Medulla oblongata (tissue), 1 donor: ENCODE data around the gene AP4E1.
"Not testable (repeated sequence)": the region's sequence is repeated elsewhere in the genome, so short reads cannot be mapped to it uniquely, and the experiment has no call there.

Experiments
- DNase-seq: peaks from one replicate; pipeline ENCODE4 v3.0.0-alpha.2; 2015; ENCODE audit errors: extremely low spot score

AP4E1 gene

DNA sequence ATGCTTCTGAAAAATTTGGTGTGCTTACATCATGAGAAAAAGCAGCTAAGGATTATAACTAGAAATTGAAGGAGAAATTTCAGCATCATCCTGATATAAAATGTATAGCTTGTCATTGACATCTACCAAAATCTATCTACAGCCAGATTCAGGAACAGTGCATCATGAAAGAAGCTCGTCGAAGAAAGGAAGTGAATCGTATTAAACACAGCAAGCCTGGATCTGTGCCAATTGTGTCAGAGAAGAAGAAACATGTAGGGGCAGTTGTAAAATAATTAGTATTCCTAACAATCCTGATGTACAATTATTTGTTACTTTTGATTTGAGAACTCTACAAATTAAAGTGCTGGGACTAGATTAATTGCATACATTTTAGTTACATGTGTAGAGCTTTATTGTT lies 37.2 kb downstream of the AP4E1 start:
- DNase-seq: peak; percentile 6

DNA sequence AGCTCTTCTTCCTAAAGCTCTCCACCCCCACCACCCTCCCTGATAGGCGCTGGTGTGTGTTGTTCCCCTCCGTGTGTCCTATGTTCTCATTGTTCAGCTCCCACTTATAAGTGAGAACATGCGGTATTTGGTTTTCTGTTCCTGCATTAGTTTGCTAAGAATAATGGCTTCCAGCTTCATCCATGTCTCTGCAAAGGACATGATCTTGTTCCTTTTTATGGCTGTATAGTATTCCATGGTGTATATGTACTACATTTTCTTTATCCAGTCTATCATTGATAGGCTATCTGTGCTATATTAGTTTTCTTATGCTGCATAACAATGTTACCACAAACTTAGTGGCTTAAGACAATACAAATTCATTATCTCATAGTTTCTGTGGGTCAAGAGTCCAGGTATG lies 42.3 kb downstream of the AP4E1 start:
- not testable (repeated sequence) for DNase-seq

DNA sequence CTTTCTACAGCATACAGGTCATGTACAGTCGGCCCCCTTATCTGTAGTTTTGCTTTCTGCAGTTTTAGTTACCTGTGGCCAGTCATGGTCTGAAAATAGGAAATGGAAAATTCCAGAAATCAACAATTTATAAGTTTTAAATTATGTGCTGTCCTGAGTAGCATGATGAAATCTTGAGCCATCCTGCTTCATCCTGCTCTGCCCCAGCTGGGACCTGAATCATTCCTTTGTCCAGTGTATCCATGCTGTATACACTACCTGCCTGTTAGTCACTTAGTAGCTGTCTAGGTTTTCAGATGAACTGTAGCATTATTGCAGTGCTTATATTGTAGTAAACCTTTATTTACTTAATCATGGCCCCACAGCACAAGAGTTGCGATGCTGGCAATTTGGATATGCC lies 44.8 kb downstream of the AP4E1 start:
- DNase-seq: no peak

DNA sequence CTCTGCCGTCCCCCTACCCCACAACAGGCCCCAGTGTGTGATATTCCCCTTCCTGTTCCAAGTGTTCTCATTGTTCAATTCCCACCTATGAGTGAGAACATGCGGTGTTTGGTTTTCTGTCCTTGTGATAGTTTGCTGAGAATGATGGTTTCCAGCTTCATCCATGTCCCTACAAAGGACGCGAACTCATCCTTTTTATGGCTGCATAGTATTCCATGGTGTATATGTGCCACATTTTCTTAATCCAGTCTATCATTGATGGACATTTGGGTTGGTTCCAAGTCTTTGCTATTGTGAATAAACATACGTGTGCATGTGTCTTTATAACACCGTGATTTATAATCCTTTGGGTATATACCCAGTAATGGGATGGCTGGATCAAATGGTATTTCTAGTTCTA lies 46.4 kb downstream of the AP4E1 start:
- not testable (repeated sequence) for DNase-seq

DNA sequence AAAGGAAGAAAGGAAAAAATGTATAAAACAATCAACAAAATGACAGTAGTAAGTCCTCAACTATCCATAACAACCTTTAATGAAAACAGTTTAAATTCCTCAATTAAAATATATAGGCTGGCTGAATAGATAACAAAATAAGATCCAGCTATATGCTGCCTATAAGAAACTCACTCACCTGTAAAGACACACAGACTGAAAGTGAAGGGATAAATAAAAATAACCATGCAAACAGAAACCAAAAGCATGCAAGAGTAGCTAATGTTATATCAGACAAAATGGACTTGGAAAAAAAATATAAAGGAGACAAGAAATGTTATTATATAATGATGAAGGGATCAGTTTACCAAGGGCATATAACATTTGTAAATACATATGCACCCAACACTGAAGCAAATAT lies 51.2 kb downstream of the AP4E1 start:
- DNase-seq: no peak

DNA sequence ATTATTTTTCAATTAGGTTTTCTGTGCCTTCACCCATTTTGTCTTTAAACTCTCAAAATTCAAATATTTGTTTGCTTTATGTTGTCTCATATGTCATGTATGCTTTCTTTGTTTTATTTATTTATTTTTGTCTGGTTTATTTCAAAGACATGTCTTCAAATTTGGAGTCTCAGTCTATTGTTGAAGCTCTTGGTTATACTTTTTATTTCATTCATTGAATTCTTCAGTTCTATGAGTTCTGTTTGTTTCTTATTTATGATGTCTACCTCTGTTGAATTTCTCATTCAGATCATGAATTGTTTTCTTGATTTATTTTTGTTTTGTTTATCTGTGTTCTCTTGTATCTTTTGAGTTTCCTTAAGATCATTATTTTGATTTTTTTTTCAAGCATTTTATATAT lies 55.6 kb downstream of the AP4E1 start:
- DNase-seq: no peak

DNA sequence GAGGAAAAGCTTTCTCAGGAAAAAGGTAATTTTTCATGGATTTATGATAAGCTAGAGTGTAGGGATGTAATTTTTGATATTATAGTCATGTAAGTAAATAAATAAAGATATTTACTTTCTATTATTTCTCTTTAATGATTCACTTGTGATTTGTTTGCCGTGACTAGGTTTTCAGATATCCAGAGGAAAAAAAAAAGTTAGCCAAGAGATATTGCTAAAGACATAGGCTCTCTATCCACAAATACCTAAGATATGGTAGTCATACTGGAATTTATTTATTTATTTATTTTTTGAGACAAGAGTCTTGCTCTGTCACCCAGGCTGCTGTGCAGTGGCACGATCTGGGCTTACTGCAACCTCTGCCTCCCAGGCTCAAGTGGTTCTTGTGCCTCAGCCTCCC lies 59.9 kb downstream of the AP4E1 start:
- DNase-seq: no peak

DNA sequence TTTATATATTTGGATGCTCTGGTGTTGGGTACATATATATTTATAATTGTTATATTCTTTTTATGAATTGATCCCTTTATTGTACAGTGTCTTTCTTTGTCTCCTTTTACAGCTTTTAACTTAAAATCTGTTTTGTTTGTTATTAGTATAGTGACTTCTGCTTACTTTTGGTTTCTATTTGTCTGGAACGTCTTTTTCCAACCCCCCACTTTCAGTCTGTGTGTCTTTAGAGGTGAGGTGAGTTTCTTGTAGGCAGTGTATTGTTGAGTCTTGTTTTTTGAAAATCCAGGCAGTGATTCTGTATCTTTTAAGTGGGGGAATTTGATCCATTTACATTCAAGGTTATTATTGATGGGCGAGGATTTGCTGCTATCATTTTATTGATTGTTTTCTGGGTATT lies 62.0 kb downstream of the AP4E1 start:
- DNase-seq: no peak

DNA sequence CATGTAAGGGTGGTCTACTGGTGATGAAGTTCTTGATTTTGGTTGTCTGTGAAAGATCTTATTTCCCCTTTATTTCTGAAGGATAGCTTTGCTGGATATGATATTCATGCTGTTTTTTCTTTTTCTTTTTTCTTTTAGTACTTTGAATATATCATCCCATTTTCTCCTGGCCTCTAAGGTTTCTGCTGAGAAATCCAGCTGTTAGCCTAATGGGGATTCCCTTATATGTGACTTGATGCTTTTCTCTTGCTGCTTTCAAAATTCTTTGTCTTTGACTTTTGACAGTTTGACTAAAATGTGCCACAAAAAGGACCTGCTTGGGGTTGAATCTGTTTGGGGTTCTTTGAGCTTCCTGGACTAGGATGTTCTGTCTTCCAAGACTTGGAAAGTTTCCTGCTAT lies 62.6 kb downstream of the AP4E1 start:
- no peak for DNase-seq

DNA sequence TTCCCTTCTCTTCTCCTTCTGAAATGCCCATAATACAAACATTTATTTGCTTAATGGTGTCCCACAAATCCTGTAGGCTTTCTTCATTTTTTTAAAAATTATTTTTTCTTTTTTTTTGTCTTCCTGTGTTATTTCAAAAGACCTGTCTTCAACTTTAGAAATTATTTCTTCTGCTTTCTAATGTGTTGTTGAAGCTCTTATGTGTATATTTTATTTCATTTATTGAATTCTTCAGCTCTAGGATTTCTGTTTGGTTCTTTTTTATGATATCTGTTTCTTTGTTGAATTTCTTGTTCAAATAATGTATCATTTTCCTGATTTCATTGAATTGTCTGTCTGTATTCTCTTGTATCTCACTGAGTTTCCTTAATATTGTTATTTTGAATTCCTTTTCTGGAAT lies 63.1 kb downstream of the AP4E1 start:
- DNase-seq: no peak

DNA sequence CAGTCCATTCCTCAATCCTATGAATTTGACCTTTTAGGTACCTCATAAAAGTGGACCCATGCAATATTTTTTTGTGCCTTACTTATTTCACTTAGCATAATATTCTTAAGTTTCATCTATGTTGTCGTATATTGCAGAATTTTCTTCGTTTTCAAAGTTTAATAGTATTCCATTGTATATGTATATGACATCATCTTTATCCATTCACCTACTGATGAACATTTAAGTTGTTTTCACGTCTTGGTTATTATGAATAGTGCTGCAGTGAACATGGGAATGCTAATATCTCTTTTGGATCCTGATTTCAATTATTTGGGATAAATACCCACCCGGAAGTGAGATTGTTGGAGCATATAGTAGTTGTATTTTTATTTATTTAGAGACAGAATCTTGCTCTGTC lies 65.1 kb downstream of the AP4E1 start:
- no peak for DNase-seq

DNA sequence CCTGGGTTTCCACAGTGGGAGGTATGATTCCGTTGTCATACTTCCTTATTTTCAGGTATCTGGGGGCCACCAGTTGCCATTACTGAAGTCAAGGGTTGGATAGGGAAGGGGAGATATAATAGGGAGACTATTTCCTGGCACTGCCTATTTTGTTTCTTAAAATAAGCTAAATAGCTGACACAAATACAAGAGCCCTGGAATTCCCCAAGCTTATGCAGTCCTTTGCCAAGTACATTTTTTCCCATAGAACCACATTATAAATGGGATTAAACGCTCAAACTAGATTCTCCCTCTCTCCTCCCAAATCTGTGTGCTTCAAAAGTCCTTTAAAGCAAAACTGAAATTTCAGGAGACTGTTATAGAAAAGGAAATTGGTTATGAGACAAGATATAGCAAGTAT lies 68.7 kb downstream of the AP4E1 start:
- no peak for DNase-seq

DNA sequence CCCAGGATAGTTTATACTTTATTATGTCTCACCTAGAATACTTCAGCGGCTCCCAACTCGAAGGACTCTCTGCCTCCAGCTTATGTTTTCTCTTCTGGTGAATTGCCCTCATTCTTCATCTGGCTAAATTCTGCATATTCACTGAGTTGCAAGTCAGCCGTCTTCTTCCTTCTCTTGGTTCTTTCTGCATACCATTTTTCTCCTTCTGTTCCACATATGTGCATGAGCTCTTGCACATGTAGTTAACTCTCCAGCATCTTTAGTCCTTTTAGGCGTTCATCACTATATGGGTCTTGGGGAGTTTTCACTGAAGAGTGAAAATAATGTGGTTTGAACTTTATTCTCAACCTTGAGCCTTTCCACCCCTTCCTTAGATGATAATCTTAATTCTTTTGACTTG lies 70.1 kb downstream of the AP4E1 start:
- DNase-seq: no peak

DNA sequence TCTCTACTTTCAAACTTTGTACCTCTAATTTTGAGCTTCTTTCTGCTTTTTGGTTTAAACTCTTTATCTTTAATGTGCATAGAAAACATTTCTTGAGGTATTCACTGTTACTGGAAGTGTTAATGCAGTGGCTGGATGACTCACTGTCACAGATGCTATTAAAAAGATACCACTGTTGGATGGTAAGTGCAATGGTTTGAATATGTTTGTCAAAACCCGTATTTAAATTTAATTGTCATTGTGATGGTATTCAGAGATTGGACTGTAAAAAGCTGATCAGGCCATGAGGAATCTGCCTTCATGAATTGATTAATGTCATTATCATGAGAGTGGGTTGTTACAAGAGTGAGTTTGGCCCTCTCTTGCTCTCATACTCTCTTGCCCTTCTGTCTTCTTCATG lies 70.6 kb downstream of the AP4E1 start:
- DNase-seq: no peak

DNA sequence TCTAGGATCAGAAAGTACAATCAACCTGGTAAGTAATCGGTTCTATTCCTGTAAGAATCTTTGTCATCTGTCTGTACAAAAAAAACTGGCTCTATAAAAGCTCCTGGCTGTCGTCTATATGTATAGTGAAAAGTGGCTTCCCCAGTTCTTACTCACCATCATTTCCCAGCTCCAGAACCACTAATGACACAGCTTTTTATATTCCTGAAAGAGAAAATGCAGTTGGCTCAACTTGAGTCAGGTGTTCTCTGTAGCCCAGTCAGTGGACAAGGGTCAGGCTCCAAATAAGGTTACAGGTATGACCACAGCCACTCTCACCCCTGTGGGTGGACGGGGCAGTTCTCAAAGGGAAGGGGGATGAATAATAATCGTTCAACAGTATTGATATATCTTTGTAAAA lies 85.1 kb downstream of the AP4E1 start:
- DNase-seq: no peak

DNA sequence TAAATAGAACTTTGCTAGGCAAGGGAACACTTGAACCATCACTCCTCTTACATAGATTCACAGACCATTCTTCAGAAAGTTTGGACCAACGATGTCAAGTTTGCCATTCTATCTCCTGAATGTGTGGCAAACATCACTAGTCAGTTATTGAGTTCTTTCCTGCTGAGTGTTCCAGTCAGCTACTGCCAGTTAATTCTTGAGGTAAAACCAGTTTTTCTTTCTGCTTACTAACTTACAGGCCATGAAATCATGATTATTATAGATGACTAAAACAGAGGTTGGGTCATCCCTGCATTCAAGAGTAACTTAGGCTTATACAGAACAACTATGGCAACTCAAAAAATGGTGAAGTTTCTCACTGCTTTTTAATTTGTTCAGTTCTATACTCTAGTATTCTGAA lies 88.2 kb downstream of the AP4E1 start:
- no peak for DNase-seq

DNA sequence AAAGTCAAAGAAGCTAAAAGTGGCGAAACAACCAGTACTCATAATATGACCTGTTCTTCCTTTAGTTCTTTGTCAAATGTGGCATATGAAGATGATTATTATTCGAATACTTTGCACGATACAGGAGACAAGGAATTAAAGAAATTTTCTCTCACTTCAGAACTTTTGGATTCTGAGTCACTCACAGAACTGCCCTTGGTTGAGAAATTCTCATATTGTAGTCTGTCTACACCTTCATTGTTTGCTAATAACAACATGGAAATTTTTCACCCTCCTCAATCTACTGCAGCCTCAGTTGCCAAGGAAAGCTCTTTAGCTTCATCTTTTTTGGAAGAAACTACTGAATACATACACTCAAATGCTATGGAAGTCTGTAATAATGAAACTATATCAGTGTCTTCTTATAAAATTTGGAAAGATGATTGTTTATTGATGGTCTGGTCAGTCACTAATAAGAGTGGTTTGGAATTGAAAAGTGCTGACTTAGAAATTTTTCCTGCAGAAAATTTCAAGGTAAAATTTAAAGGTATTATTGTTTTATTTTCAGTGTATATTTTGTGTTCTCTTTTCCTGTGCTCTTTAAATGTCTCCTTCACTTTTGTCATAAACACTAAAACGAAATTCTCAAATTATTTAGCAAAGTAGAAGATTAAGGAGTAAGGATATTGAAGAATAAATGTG lies 89.0 kb downstream of the AP4E1 start:
- no peak for DNase-seq

DNA sequence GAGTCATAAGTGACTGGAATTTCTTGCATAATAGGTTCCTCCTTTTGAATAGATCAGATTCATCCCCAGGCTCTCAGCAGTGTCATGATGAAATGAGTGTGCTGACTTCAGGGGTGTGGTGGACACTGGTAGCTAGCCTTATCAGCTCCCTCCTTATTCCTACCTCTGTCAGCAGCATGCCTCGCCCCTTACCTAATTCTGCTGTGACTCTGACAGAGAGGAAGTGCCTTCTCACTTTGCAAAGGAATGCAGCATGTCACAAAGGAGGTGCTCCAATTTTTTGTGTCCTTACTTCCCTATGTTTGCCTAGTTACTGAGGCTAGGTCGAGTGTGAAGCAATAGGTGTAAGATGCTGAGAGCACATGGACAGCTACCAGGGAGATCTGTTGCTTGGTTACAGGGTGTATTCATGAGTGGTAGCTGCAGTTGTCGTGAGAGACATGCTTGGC lies 95.6 kb downstream of the AP4E1 start:
- DNase-seq: no peak

DNA sequence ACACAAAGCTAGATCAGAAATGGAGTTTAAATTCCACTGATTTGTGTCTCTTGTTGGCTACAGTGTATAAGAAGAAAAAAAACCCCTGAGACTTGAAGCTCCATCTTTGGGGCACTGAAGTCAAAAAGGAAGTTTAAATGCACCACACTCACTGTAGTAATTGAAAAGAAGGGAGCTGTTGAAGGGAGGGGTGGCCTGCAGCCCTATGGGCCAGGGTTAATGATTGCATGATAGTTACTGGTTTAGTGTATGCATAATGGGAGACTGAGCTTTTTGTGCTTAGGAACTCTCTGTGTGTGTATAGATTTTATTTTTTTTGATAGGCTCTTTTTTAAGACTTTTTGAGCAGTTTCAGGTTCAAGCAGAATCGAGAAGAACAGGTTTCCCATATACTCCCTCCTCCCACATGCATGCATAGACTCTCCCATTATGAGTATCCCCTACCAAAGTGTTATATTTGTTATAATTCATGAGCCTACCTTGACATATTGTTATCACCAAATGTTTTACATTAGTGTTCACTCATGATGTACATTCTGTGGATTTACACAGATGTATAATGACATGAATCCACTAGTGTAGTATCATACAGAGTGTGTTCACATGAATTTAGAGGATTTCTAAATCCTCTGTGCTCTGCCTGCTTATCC lies 98.0 kb downstream of the AP4E1 start:
- no peak for DNase-seq

DNA sequence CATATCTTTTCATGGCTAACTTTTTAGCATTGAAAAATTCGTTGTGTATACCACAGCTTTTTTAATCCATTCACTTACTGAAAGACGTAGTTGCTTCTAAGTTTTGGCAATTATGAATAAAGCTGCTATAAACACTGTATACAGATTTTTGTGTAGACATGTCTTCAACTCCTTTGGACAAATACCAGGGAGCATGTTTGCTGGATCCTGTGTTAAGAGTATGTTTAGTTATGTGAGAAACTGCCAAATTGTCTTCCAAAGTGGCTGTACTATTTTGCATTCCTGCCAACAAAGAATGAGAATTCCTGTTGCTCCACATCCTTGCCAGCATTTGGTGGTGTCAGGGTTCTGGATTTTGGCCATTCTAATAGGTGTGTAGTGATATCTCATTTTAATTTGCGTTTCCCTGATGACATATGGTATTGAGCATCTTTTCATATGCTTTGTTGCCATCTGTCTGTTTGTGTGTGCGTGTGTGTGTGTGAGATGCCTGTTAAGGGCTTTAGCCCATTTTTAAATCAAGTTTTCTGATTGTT lies 98.7 kb downstream of the AP4E1 start:
- no peak for DNase-seq

DNA sequence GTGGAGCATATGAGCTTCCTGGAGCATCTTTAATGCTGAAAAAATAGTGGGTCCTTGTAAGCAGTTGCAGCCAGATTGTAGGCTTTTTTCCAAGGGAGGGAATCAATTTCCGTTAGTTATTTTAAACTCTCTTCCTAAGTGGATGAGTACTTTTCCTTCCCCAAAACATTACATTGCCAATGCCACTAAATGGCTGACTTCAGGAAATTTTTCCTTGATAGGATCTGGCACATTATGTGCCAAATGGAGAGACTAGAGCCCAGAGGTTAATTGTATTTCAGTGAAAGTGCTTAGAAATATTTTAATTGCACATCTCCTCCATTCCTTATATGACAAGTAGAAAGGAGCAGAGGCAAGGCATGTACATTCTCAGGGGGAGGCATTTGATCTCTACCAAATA lies 102.7 kb downstream of the AP4E1 start:
- no peak for DNase-seq

DNA sequence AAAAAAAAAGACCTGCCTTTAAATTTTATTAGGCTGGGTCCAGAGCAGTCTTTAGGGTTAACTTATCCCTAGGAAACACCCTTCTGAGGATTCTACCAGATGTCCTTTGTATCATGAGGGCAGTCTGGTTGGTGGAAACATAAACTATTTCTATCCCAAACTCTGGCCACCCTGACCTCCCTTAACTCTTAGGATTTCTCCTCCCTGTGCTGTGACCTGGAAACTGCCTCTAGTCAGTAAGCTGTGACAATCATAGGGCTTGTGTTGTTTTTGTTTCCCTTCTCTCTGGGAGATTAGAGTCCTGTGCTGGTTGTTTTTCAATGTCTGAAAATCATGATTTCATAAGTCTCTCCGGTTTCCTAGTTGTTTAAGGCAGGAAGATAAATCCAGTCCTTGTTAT lies 108.1 kb downstream of the AP4E1 start:
- no peak for DNase-seq

DNA sequence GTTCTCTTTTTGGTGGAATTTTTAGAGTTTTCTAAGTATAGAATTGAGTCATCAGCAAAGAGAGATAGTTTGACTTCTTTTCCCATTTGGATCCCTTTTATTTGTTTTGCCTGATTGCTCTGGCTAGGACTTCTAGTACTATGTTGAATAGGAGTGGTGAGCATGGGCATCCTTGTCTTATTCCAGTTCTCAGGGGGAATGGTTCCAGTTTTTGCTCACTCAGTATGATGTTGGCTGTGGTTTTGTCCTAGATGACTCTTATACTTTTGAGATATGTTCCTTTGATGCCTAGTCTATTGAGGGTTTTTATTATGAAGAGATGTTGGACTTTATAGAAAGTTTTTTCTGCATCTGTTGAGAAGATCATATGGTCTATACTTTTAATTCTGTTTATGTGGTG lies 113.7 kb downstream of the AP4E1 start:
- DNase-seq: no peak

DNA sequence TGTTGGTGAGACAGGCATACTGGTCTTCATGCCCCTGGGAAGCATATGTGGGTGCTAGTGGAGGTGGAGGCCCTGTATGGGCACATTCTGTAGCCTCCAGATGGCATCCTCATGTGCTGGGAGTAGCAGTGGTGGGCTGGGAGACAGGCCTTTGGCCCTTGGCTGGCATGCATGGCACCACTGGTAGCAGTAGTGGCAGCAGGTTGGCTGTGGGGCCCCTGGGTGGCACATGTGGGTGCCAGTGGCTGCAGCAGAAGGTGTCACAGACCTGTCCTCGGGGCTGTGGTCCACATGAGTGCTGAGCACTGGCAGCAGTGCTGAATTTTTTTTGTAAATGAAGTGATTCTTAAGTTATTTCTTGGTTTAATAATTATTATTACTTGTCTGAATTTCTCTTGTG lies 115.0 kb downstream of the AP4E1 start:
- DNase-seq: no peak
